Astrocyte (in vitro differentiated cells and primary cell): Measurements from ENCODE around the gene SUPT7L. TPM values are rescaled to one million over a fixed set of nuclear protein-coding genes. Genes with fewer than 3 reads are reported as not detected.

Experiments
- DNase-seq: peaks from one replicate; pipeline ENCODE4 v3.0.0-alpha.2; 2010; ENCODE audit warnings: low read depth
- FAIRE-seq: peaks from 2 replicates; lab custom pipeline; 2011; peaks lifted over from hg19 to GRCh38; lab: Jason Lieb, UNC
- H2AFZ ChIP-seq: 2 replicates; pipeline ENCODE4 v1.6.0; 2012; ENCODE audit warnings: low read depth, low read length, inconsistent platforms
- H3K27ac ChIP-seq: 2 replicates; pipeline ENCODE4 v1.5.1; 2011; ENCODE audit warnings: low read depth, low read length, inconsistent platforms
- H3K27me3 ChIP-seq: 2 replicates; pipeline ENCODE4 v1.6.0; 2011; ENCODE audit warnings: low read length, inconsistent platforms; ENCODE audit not compliant: insufficient read depth
- H3K36me3 ChIP-seq: 2 replicates; pipeline ENCODE4 v1.5.1; 2011; ENCODE audit warnings: low read length, inconsistent platforms; ENCODE audit not compliant: insufficient read depth
- H3K4me1 ChIP-seq: 2 replicates; pipeline ENCODE4 v1.5.1; 2011; ENCODE audit warnings: low read length, inconsistent platforms; ENCODE audit not compliant: insufficient read depth
- H3K4me2 ChIP-seq: 2 replicates; pipeline ENCODE4 v1.6.0; 2012; ENCODE audit warnings: low read length, inconsistent platforms
- H3K4me3 ChIP-seq: 2 replicates; pipeline ENCODE4 v1.5.1; 2011; ENCODE audit warnings: low read depth, mild to moderate bottlenecking, low read length, inconsistent platforms; ENCODE audit not compliant: insufficient read depth
- H3K79me2 ChIP-seq: 2 replicates; pipeline ENCODE4 v1.6.0; 2012; ENCODE audit warnings: mild to moderate bottlenecking, low read length, inconsistent platforms; ENCODE audit not compliant: insufficient read depth
- H3K9ac ChIP-seq: 2 replicates; pipeline ENCODE4 v1.6.0; 2012; ENCODE audit warnings: mild to moderate bottlenecking, low read length, inconsistent platforms
- H3K9me3 ChIP-seq: 2 replicates; pipeline ENCODE4 v1.5.1; 2012; ENCODE audit warnings: low read depth, mild to moderate bottlenecking, low read length, inconsistent platforms; ENCODE audit not compliant: insufficient read depth
- H4K20me1 ChIP-seq: 2 replicates; pipeline ENCODE4 v1.6.0; 2012; ENCODE audit warnings: low read length, inconsistent platforms; ENCODE audit not compliant: insufficient read depth
- H3K27ac Mint-ChIP-seq: one replicate; pipeline ENCODE4 v1.8.0; 2021; ENCODE audit warnings: mild to moderate bottlenecking, mixed read lengths; ENCODE audit not compliant: unreplicated experiment
- H3K27me3 Mint-ChIP-seq: one replicate; pipeline ENCODE4 v1.8.0; 2021; ENCODE audit warnings: low read depth, mixed read lengths; ENCODE audit not compliant: unreplicated experiment
- H3K36me3 Mint-ChIP-seq: one replicate; pipeline ENCODE4 v1.8.0; 2021; ENCODE audit warnings: low read depth, mixed read lengths; ENCODE audit not compliant: unreplicated experiment
- H3K4me1 Mint-ChIP-seq: one replicate; pipeline ENCODE4 v1.8.0; 2021; ENCODE audit warnings: low read depth, mixed read lengths; ENCODE audit not compliant: unreplicated experiment
- H3K4me3 Mint-ChIP-seq: one replicate; pipeline ENCODE4 v1.8.0; 2021; ENCODE audit warnings: mild to moderate bottlenecking, moderate library complexity, mixed read lengths; ENCODE audit not compliant: unreplicated experiment
- H3K9me3 Mint-ChIP-seq: one replicate; pipeline ENCODE4 v1.8.0; 2021; ENCODE audit warnings: mild to moderate bottlenecking, mixed read lengths; ENCODE audit not compliant: unreplicated experiment
- EZH2 ChIP-seq: IDR thresholded peaks from 2 replicates; pipeline ENCODE4 v1.6.1; 2012; ENCODE audit warnings: mild to moderate bottlenecking, low read length, inconsistent platforms; ENCODE audit not compliant: insufficient read depth
- total RNA-seq: library from RNA; stranded (reverse); gene quantifications from 2 replicates; pipeline ENCODE4 v1.2.1, GENCODE V29; 2021
- TF ChIP-seq, protein P1 (sequence below): IDR thresholded peaks from 2 replicates; pipeline ENCODE4 v1.5.1; 2011; ENCODE audit warnings: low read depth, mild to moderate bottlenecking, inconsistent platforms, low read length, moderate library complexity; ENCODE audit not compliant: insufficient read depth

The SUPT7L gene
- total RNA-seq, 1 donor from 2014 or later: 27.8 TPM

DNA sequence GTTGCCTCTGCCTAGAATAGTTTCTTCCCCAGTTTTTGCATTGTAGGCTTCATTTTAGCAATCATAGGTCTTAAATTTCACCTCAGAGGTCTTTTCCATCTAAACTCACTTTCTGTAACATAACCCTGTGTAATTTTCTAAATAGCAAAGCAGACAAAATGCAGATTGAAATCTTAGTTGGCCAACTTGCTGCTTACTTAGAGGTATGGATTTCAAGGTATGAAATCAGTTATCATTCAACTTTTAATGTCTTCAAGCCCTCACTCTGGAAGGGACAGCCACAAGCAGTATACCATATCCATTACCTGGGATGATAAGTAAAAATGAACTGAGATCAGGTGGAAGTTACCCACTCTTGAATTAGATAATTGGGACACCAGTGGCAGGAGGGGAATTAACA is 38.5 kb downstream of the SUPT7L start:
- Histone ChIP-seq H2AFZ (no peak overlapping the region), H3K4me3 (no peak overlapping the region), H3K27ac (no peak overlapping the region), H3K36me3 (peaks cover 29% of the 10 kb centered on the region), H3K9ac (no peak overlapping the region), H3K4me1 (peaks cover 48% of the 10 kb centered on the region), H3K79me2 (peaks cover 11% of the 10 kb centered on the region), H3K9me3 (no peaks in the 10 kb centered on the region), H4K20me1 (no peaks in the 10 kb centered on the region), H3K4me2 (no peak overlapping the region), H3K27me3 (no peaks in the 10 kb centered on the region)
- H3K27ac Mint-ChIP-seq: no peak overlapping the region
- TF ChIP-seq, protein P1, sequence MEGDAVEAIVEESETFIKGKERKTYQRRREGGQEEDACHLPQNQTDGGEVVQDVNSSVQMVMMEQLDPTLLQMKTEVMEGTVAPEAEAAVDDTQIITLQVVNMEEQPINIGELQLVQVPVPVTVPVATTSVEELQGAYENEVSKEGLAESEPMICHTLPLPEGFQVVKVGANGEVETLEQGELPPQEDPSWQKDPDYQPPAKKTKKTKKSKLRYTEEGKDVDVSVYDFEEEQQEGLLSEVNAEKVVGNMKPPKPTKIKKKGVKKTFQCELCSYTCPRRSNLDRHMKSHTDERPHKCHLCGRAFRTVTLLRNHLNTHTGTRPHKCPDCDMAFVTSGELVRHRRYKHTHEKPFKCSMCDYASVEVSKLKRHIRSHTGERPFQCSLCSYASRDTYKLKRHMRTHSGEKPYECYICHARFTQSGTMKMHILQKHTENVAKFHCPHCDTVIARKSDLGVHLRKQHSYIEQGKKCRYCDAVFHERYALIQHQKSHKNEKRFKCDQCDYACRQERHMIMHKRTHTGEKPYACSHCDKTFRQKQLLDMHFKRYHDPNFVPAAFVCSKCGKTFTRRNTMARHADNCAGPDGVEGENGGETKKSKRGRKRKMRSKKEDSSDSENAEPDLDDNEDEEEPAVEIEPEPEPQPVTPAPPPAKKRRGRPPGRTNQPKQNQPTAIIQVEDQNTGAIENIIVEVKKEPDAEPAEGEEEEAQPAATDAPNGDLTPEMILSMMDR: no peak
- no peak for TF ChIP-seq EZH2
- no peaks in the 10 kb centered on the region for H3K27me3 Mint-ChIP-seq
- H3K36me3 Mint-ChIP-seq: peaks cover 16% of the 10 kb centered on the region
- no peak for DNase-seq
- no peaks in the 10 kb centered on the region for H3K9me3 Mint-ChIP-seq
- H3K4me3 Mint-ChIP-seq: no peak overlapping the region
- FAIRE-seq: no peak
- H3K4me1 Mint-ChIP-seq: peaks cover 30% of the 10 kb centered on the region

- H3K36me3 Mint-ChIP-seq: peaks cover 16% of the 10 kb centered on the region
Measured at GRCh38 chr2:27622921-27623384, 40.5 kb downstream of the SUPT7L start.

GRCh38 chr2:27621524-27621923 is 41.9 kb downstream of the SUPT7L start:
- H3K36me3 Mint-ChIP-seq: peaks cover 19% of the 10 kb centered on the region
- H3K27me3 ChIP-seq: no peaks in the 10 kb centered on the region
- no peak overlapping the region for H3K9ac ChIP-seq
- no peak overlapping the region for H2AFZ ChIP-seq
- H3K4me3 ChIP-seq: no peak overlapping the region
- H4K20me1 ChIP-seq: no peaks in the 10 kb centered on the region
- DNase-seq: no peak
- H3K79me2 ChIP-seq: no peaks in the 10 kb centered on the region
- H3K9me3 Mint-ChIP-seq: no peaks in the 10 kb centered on the region
- no peak overlapping the region for H3K27ac Mint-ChIP-seq
- H3K27ac ChIP-seq: no peak overlapping the region
- no peak for FAIRE-seq
- no peaks in the 10 kb centered on the region for H3K27me3 Mint-ChIP-seq
- no peak overlapping the region for H3K4me3 Mint-ChIP-seq
- H3K9me3 ChIP-seq: no peaks in the 10 kb centered on the region
- H3K4me1 ChIP-seq: peaks cover 21% of the 10 kb centered on the region
- TF ChIP-seq, protein P1: no peak
- TF ChIP-seq EZH2: no peak
- peaks cover 50% of the 10 kb centered on the region for H3K36me3 ChIP-seq
- no peak overlapping the region for H3K4me2 ChIP-seq
- H3K4me1 Mint-ChIP-seq: peaks cover 13% of the 10 kb centered on the region

More at GRCh38 chr2:27622921-27623384, 40.5 kb downstream of the SUPT7L start:
- Mint-ChIP-seq H3K9me3 (no peaks in the 10 kb centered on the region), H3K4me3 (peak overlapping the region; percentile 2), H3K4me1 (peaks cover 26% of the 10 kb centered on the region), H3K27ac (peak overlapping the region; percentile 55), H3K27me3 (no peaks in the 10 kb centered on the region)
- H2AFZ ChIP-seq: no peak overlapping the region
- H4K20me1 ChIP-seq: no peaks in the 10 kb centered on the region
- peak overlapping the region; percentile 55 for H3K4me2 ChIP-seq
- peak overlapping the region; percentile 51 for H3K9ac ChIP-seq
- no peak overlapping the region for H3K4me3 ChIP-seq
- peaks cover 38% of the 10 kb centered on the region for H3K36me3 ChIP-seq
- H3K79me2 ChIP-seq: no peaks in the 10 kb centered on the region
- H3K4me1 ChIP-seq: peaks cover 35% of the 10 kb centered on the region
- peak; percentile 98 for DNase-seq
- FAIRE-seq: peak; percentile 64
- H3K9me3 ChIP-seq: no peaks in the 10 kb centered on the region
- TF ChIP-seq EZH2: no peak
- TF ChIP-seq, protein P1: no peak
- H3K27ac ChIP-seq: peak overlapping the region; percentile 80
- no peaks in the 10 kb centered on the region for H3K27me3 ChIP-seq
